ENCODE data around the gene CFAP161.

CFAP161 gene

DNA sequence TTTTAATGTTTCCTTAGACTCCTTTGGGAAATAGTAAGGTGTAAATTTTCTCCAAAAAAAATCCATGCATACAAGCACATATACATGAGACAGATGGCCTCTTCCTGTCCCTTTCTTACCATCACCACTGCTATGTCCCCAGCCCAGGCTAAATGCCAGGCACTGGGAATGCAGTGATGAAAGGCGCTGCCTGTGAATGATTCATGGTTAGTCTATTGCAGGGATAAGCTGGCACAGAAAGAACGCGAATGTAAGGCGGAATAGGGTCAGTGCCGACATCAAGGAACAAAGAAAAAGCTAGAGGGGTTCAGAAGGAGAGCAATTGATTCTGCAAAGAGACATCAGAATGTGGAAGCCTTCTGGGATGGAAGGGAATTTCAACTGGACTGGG lies 36.2 kb upstream of the CFAP161 start:
- TF ChIP-seq, protein P1, sequence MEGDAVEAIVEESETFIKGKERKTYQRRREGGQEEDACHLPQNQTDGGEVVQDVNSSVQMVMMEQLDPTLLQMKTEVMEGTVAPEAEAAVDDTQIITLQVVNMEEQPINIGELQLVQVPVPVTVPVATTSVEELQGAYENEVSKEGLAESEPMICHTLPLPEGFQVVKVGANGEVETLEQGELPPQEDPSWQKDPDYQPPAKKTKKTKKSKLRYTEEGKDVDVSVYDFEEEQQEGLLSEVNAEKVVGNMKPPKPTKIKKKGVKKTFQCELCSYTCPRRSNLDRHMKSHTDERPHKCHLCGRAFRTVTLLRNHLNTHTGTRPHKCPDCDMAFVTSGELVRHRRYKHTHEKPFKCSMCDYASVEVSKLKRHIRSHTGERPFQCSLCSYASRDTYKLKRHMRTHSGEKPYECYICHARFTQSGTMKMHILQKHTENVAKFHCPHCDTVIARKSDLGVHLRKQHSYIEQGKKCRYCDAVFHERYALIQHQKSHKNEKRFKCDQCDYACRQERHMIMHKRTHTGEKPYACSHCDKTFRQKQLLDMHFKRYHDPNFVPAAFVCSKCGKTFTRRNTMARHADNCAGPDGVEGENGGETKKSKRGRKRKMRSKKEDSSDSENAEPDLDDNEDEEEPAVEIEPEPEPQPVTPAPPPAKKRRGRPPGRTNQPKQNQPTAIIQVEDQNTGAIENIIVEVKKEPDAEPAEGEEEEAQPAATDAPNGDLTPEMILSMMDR (conservative IDR thresholded peaks at IDR 0.05; ENCODE audit: low read depth, low read length): no peak
- peak; percentile 16 for DNase-seq (ENCODE audit: low read depth)
- H3K4me3 ChIP-seq (ENCODE audit: low read length): no peak overlapping the region

DNA sequence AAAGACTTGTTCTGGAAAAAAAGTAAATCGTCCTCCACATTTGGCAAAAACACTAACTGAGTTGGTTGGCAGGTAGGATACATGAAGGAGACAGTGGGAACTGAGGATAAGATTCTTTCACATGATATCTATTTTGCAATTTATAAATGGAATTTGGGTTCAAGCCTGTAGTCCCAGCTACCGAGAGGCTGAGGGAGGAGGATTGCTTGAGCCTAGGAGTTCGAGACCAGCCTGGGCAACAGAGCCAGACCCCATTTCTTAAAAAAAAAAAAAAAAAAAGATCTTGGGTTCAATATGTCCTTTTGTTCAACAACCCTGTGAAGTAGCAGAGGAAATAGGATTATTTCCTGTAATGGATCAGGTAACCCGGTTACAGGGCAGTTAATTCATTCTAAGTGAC lies 35.7 kb upstream of the CFAP161 start:
- TF ChIP-seq, protein P1 (conservative IDR thresholded peaks at IDR 0.05; ENCODE audit: low read depth, low read length): no peak
- H3K4me3 ChIP-seq (ENCODE audit: low read length): no peak overlapping the region
- no peak for DNase-seq (ENCODE audit: low read depth)

DNA sequence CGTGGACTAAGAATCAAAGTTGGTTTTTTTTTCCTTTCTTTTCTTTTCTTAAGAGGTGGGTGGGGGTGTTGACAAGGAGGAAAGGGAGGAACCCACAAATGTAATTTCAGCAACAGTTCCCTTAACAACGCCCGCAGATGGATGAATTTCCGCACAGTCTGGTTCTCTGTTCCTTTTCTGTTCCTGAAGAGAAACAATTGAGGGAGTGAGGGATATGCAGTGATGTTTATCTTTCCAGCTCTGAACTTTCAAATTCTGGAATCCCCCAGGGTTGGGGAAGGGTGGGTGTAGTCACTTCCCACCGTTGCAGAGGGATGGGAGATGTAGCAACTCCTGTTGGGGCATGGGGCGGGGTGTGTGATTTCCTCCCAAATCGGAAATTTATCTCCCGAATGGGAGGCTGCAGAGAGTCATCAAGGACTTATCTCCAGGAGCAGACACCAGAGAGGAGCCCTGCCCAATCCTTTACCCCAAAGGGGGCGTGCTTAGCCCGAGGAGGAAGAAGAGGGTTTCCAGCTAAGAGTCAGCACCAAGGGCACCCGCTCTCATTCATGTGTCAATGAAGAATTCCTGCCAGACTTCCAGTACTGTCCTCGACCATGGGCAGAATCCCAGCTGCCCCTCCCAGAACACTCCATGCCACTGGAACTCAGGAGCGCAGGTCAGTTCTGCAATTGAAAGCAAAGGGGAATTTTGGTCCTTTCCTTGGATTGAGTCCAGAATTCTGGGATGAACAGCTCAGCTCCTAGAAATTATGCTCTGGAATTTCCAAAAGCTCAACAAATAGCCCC lies 35.0 kb upstream of the CFAP161 start:
- H3K4me3 ChIP-seq (ENCODE audit: low read length): no peak overlapping the region
- TF ChIP-seq, protein P1 (conservative IDR thresholded peaks at IDR 0.05; ENCODE audit: low read depth, low read length): no peak
- no peak for DNase-seq (ENCODE audit: low read depth)

DNA sequence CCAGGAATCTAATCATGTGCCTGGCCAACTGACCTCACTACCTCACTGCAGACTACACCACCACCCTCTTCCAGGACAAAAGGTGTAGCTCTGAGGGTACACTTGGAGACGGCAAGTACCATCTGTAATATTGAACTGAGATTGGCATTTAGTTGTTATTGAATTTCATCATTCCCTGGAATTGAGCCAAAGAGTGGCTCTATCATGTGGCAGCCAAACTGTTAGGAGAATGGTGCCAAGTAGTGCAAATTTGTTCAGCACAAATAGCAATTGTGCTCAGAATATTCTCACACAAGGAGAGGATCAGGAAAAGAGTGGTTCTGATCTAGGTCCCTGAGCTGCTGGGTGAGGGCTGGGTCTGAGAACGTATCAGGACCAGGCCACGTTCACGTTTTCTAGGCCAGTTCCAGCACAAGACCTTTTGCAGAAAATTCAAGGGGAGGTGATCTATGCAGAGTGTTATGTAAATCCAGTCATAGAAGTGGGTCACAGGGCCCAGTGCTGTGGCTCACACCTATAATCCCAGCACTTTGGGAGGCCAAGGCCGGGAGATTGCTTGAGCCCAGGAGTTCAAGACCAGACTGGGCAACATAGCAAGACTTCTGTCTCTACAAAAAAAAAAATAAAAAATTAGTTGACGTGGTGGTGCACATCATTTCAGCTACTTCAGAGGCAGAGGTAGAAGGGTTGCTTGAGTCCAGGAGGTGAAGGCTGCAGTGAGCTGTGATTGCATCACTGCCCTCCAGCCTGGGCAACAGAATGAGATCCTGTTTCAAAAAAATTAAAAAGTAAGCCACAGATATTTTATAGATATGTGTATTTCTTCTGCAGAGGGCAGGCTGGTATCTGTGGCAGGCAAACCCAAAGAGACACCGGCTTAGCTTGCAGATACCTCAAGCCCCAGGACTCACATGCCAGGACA lies 31.9 kb upstream of the CFAP161 start:
- no peak for DNase-seq (ENCODE audit: low read depth)
- H3K4me3 ChIP-seq (ENCODE audit: low read length): no peak overlapping the region
- TF ChIP-seq, protein P1 (conservative IDR thresholded peaks at IDR 0.05; ENCODE audit: low read depth, low read length): no peak

DNA sequence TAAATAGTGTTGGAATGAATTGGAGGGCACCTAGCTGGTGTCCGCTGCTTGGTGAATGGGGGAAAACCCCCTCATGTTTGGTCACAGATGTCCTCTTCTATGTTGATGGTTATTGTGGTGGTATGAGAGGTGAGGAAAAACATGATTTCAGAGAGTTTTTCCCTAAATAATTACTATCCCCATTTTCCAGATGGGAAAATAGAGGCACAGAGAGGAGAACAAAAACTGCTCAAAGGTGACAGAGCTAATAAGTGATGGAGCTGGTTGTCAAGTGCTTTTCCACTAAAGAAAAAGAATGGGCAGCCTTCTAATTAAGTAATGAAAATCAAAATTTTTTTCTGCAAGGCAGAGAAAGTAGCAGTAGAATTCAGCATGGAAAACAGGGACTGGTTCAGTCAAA lies 30.2 kb upstream of the CFAP161 start:
- TF ChIP-seq, protein P1 (conservative IDR thresholded peaks at IDR 0.05; ENCODE audit: low read depth, low read length): no peak
- H3K4me3 ChIP-seq (ENCODE audit: low read length): no peak overlapping the region
- no peak for DNase-seq (ENCODE audit: low read depth)

DNA sequence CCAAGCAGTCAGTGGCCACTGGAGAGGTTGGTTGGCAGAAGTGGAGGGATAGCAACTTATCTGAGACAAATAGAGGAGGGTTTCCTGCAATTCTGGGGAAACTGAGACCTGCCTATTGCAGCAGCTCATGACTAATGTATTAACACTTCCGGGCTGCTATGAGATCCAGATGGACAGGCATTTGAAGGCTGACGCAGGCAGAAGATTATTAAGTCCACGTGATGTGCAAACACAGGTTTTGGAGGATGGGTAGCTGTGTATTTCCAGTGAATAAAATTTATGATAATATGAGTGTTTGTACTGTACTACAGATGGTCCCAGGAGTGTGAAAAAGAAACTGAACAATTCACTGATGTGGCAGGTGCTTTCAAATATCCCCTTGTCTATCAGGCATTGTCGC lies 28.5 kb upstream of the CFAP161 start:
- DNase-seq (ENCODE audit: low read depth): peak; percentile 27
- no peak overlapping the region for H3K4me3 ChIP-seq (ENCODE audit: low read length)
- TF ChIP-seq, protein P1 (conservative IDR thresholded peaks at IDR 0.05; ENCODE audit: low read depth, low read length): no peak

Data from retinal pigment epithelial cell (primary cell).